Endodermal cell (in vitro differentiated cells): ENCODE results near the gene CNGB1. TPM values are rescaled to one million over a fixed set of nuclear protein-coding genes. Genes with fewer than 3 reads are reported as not detected.
A peak's percentile ranks its signal among the peaks of the same experiment; 100 is the strongest.

Source experiments
- DNase-seq: peaks from one replicate; pipeline ENCODE4 v3.0.0-alpha.2; 2017
- H3K27ac ChIP-seq: 2 replicates; pipeline ENCODE4 v1.5.1; 2013; ENCODE audit warnings: mild to moderate bottlenecking, low read depth, low read length, moderate library complexity
- H3K27me3 ChIP-seq: 2 replicates; pipeline ENCODE4 v1.6.1; 2013; ENCODE audit warnings: mild to moderate bottlenecking, low read length, moderate library complexity; ENCODE audit not compliant: insufficient read depth, control insufficient read depth, poor library complexity, severe bottlenecking
- H3K36me3 ChIP-seq: 2 replicates; pipeline ENCODE4 v1.7.0; 2013; ENCODE audit warnings: mild to moderate bottlenecking, low read length, moderate library complexity; ENCODE audit not compliant: control insufficient read depth, insufficient read depth
- H3K4me1 ChIP-seq: one replicate; pipeline ENCODE4 v1.7.0; 2013; ENCODE audit warnings: low read length; ENCODE audit not compliant: control insufficient read depth, insufficient read depth
- H3K4me3 ChIP-seq: 2 replicates; pipeline ENCODE4 v1.5.1; 2013; ENCODE audit warnings: mild to moderate bottlenecking, low read length, moderate library complexity
- H3K9ac ChIP-seq: 2 replicates; pipeline ENCODE4 v1.6.1; 2013; ENCODE audit warnings: mild to moderate bottlenecking, low read length, moderate library complexity; ENCODE audit not compliant: poor library complexity, severe bottlenecking; ENCODE audit errors: extremely low read depth
- H3K9me3 ChIP-seq: 2 replicates; pipeline ENCODE4 v1.6.1; 2013; ENCODE audit warnings: mild to moderate bottlenecking, low read length, moderate library complexity; ENCODE audit not compliant: control insufficient read depth
- H3K27ac Mint-ChIP-seq: 2 replicates; pipeline ENCODE4 v1.8.0; 2020; ENCODE audit warnings: mixed read lengths
- H3K27me3 Mint-ChIP-seq: 2 replicates; pipeline ENCODE4 v1.8.0; 2021; ENCODE audit warnings: mild to moderate bottlenecking, mixed read lengths; ENCODE audit not compliant: insufficient read depth
- H3K36me3 Mint-ChIP-seq: 2 replicates; pipeline ENCODE4 v1.8.0; 2020; ENCODE audit warnings: low read depth, mixed read lengths
- H3K4me1 Mint-ChIP-seq: 2 replicates; pipeline ENCODE4 v1.8.0; 2020; ENCODE audit warnings: mixed read lengths
- H3K4me3 Mint-ChIP-seq: 2 replicates; pipeline ENCODE4 v1.8.0; 2020; ENCODE audit warnings: mild to moderate bottlenecking, moderate library complexity, mixed read lengths
- H3K9me3 Mint-ChIP-seq: 2 replicates; pipeline ENCODE4 v1.8.0; 2020; ENCODE audit warnings: mild to moderate bottlenecking, mixed read lengths
- CTCF ChIP-seq: fragments of 200-600 bp; sonication (generic); conservative IDR thresholded peaks from 2 replicates; pipeline ENCODE4 v1.5.0; 2021; ENCODE audit warnings: antibody characterized with exemption, mild to moderate bottlenecking
- WGBS, 2 experiments: methylation state at CpG; one replicate each; pipeline versions ENCODE4 v1.1.5 to v1.1.7; 2013; ENCODE audit warnings: missing lambda C conversion rate in 2 of 2, mixed read lengths in 1 of 2; ENCODE audit not compliant: insufficient coverage in 1 of 2, insufficient read length in 1 of 2; 5-methylcytosine and 5-hydroxymethylcytosine counted together
- total RNA-seq, 2 donors: library from RNA; stranded (reverse); fragmentation: NEBNext Ultra II Directional in 1 of 2; extraction: Animal tissue kit (Norgen Biotek cat#: 25700) in 1 of 2; gene quantifications; 2 replicates in 1 of 2; 3 replicates in 1 of 2; pipeline ENCODE4 v1.2.1, GENCODE V29; 2021

Gene CNGB1
- total RNA-seq, 2 donors from 2014 or later: 0.29 to 0.60 TPM

GRCh38 chr16:57959804-57960203 lies 11.1 kb downstream of the CNGB1 start:
- Histone ChIP-seq H3K9ac (no peak overlapping the region), H3K36me3 (no peaks in the 10 kb centered on the region), H3K4me3 (no peak overlapping the region), H3K4me1 (peaks cover 12% of the 10 kb centered on the region), H3K27ac (no peak overlapping the region), H3K27me3 (no peaks in the 10 kb centered on the region), H3K9me3 (no peaks in the 10 kb centered on the region)
- H3K27ac Mint-ChIP-seq: no peak overlapping the region
- H3K9me3 Mint-ChIP-seq: no peaks in the 10 kb centered on the region
- 83 to 90% methylated on average over 5 to 10 of the region's 11 CpGs for WGBS, 2 experiments
- H3K4me1 Mint-ChIP-seq: peaks cover 27% of the 10 kb centered on the region
- no peak overlapping the region for H3K4me3 Mint-ChIP-seq
- no peak for TF ChIP-seq CTCF
- H3K36me3 Mint-ChIP-seq: no peaks in the 10 kb centered on the region
- no peaks in the 10 kb centered on the region for H3K27me3 Mint-ChIP-seq
- DNase-seq: no peak

- TF ChIP-seq CTCF: no peak
Measured at GRCh38 chr16:57959121-57959520, 11.8 kb downstream of the CNGB1 start.

GRCh38 chr16:57958544-57958943 lies 12.4 kb downstream of the CNGB1 start:
- Histone ChIP-seq H3K4me3 (no peak overlapping the region), H3K9ac (no peak overlapping the region), H3K27me3 (no peaks in the 10 kb centered on the region), H3K9me3 (no peaks in the 10 kb centered on the region), H3K36me3 (no peaks in the 10 kb centered on the region), H3K27ac (no peak overlapping the region), H3K4me1 (peaks cover 12% of the 10 kb centered on the region)
- DNase-seq: no peak
- Mint-ChIP-seq H3K4me1 (peaks cover 30% of the 10 kb centered on the region), H3K36me3 (no peaks in the 10 kb centered on the region), H3K27ac (peak overlapping the region; percentile 89), H3K9me3 (no peaks in the 10 kb centered on the region), H3K27me3 (no peaks in the 10 kb centered on the region), H3K4me3 (no peak overlapping the region)
- no peak for TF ChIP-seq CTCF
- 79 to 86% methylated on average over 1 to 5 of the region's 6 CpGs for WGBS, 2 experiments

More at GRCh38 chr16:57959121-57959520, 11.8 kb downstream of the CNGB1 start:
- H3K9me3 Mint-ChIP-seq: no peaks in the 10 kb centered on the region
- WGBS, 2 experiments: 88 to 94% methylated on average over 8 of the region's 8 CpGs
- no peak for DNase-seq
- H3K27me3 Mint-ChIP-seq: no peaks in the 10 kb centered on the region
- Histone ChIP-seq H3K9ac (no peak overlapping the region), H3K27me3 (no peaks in the 10 kb centered on the region), H3K4me3 (no peak overlapping the region), H3K27ac (no peak overlapping the region), H3K9me3 (no peaks in the 10 kb centered on the region), H3K4me1 (peaks cover 12% of the 10 kb centered on the region), H3K36me3 (no peaks in the 10 kb centered on the region)
- H3K4me3 Mint-ChIP-seq: no peak overlapping the region
- H3K27ac Mint-ChIP-seq: no peak overlapping the region
- H3K4me1 Mint-ChIP-seq: peaks cover 30% of the 10 kb centered on the region
- no peaks in the 10 kb centered on the region for H3K36me3 Mint-ChIP-seq
